ENCODE results near the gene HSFX2. TPM values are rescaled to one million over a fixed set of nuclear protein-coding genes. Genes with fewer than 3 reads are reported as not detected.
"Not testable (repeated sequence)": the region's sequence is repeated elsewhere in the genome, so short reads cannot be mapped to it uniquely, and the experiment has no call there.

HSFX2 gene
- not detected in 2 replicates for total RNA-seq (2014; rRNA removed; shearing (Covaris generic))
- polyA plus RNA-seq (2015; cell fraction: cytosol; rRNA removed), result 0.21 TPM in 1 of 2 replicates, not detected in the other
- 0.35 TPM in 1 of 2 replicates, not detected in the other for polyA plus RNA-seq (2015; cell fraction: nucleus; rRNA removed)

GRCh38 chrX:149595214-149595613 is at the start of gene HSFX2:
Gene HSFX2 (minus strand): TSS chrX:149595314. CDS start chrX:149594700, 614 bp downstream.
- DNase-seq (ENCODE audit: low read depth), result not testable (repeated sequence)

GRCh38 chrX:149643496-149643895 is 48.4 kb upstream of the HSFX2 start:
- no peak for DNase-seq (ENCODE audit: low read depth)

GRCh38 chrX:149641835-149642234 is 46.7 kb upstream of the HSFX2 start:
- no peak for DNase-seq (ENCODE audit: low read depth)

- no peak for DNase-seq (ENCODE audit: low read depth)
These were observed 46.3 kb upstream of the HSFX2 start for GRCh38 chrX:149641432-149641831.

- no peak for DNase-seq (ENCODE audit: low read depth)
These were observed 44.5 kb upstream of the HSFX2 start for GRCh38 chrX:149639568-149639967.

GRCh38 chrX:149638860-149639259 is 43.7 kb upstream of the HSFX2 start:
- peak; percentile 1 for DNase-seq (ENCODE audit: low read depth)

- DNase-seq (ENCODE audit: low read depth), result no peak
These were observed 38.4 kb upstream of the HSFX2 start for GRCh38 chrX:149633511-149633910.

GRCh38 chrX:149631234-149632165 is 36.4 kb upstream of the HSFX2 start, which contains the start of gene TMEM185A:
Gene TMEM185A (minus strand): TSS chrX:149631792. CDS start chrX:149631580, 212 bp downstream.
- DNase-seq (ENCODE audit: low read depth), result peak; percentile 44

- peak; percentile 1 for DNase-seq (ENCODE audit: low read depth)
These were observed 35.6 kb upstream of the HSFX2 start for GRCh38 chrX:149630681-149631233.

- no peak for DNase-seq (ENCODE audit: low read depth)
These were observed 34.7 kb upstream of the HSFX2 start for GRCh38 chrX:149629730-149630387.

GRCh38 chrX:149628768-149629167 is 33.7 kb upstream of the HSFX2 start:
- no peak for DNase-seq (ENCODE audit: low read depth)

- DNase-seq (ENCODE audit: low read depth), result no peak
These were observed 33.2 kb upstream of the HSFX2 start for GRCh38 chrX:149628280-149628679.

GRCh38 chrX:149626829-149627228 is 31.7 kb upstream of the HSFX2 start:
- not testable (repeated sequence) for DNase-seq (ENCODE audit: low read depth)

- DNase-seq (ENCODE audit: low read depth), result not testable (repeated sequence)
These were observed 24.5 kb upstream of the HSFX2 start for GRCh38 chrX:149619662-149620061.

- DNase-seq (ENCODE audit: low read depth), result no peak
These were observed 23.8 kb upstream of the HSFX2 start for GRCh38 chrX:149618871-149619270.

- DNase-seq (ENCODE audit: low read depth), result no peak
These were observed 16.6 kb upstream of the HSFX2 start for GRCh38 chrX:149611623-149612175.

GRCh38 chrX:149610511-149610910 is 15.4 kb upstream of the HSFX2 start:
- no peak for DNase-seq (ENCODE audit: low read depth)

- no peak for DNase-seq (ENCODE audit: low read depth)
These were observed 12.6 kb upstream of the HSFX2 start for GRCh38 chrX:149607699-149608098.

GRCh38 chrX:149605248-149605885 is 10.3 kb upstream of the HSFX2 start:
- DNase-seq (ENCODE audit: low read depth), result peak; percentile 62

GRCh38 chrX:149598603-149599002 is 3.5 kb upstream of the HSFX2 start:
- DNase-seq (ENCODE audit: low read depth), result not testable (repeated sequence)

- DNase-seq (ENCODE audit: low read depth), result not testable (repeated sequence)
These were observed 829 bp upstream of the HSFX2 start for GRCh38 chrX:149595943-149596342.
